ENCODE measurements around the gene SGMS1. TPM values are rescaled to one million over a fixed set of nuclear protein-coding genes. Genes with fewer than 3 reads are reported as not detected.
A peak's percentile ranks its signal among the peaks of the same experiment; 100 is the strongest.

SGMS1 gene
- total and polyA plus RNA-seq, 2 donors (not counting 3 experiments of a cell fraction or from before 2014, with no cell fraction given), result 9.7 to 23.7 TPM

- H3K27me3 ChIP-seq (ENCODE audit: control insufficient read depth in 2 of 2, insufficient read depth in 2 of 2, low read length in 2 of 2), result no peaks in the 10 kb centered on the region
- H3K4me3 ChIP-seq (replicated peaks in 1 of 3; ENCODE audit: insufficient read depth in 1 of 3, low read depth in 1 of 3, low read length in 3 of 3), result no peak overlapping the region
- CTCF ChIA-PET, result interaction anchor here (1.8 kb wide), 1 partner anchor 8 kb away, joined by 10 read pairs; no protein-coding TSS in a partner anchor
- intact Hi-C loops (cut with micrococcal nuclease) (no loop called here), dilution Hi-C loops (cut with MboI; ENCODE audit: extremely low pct_ligation_motif_present, low sequenced_read_pairs) (no loop called here)
- H3K79me2 ChIP-seq (ENCODE audit: control insufficient read depth, insufficient read depth, low read length), result no peaks in the 10 kb centered on the region
- H3K9ac ChIP-seq (replicated peaks; ENCODE audit: extremely low read depth, insufficient read depth, low read length), result no peak overlapping the region
- H3K9me1 ChIP-seq (replicated peaks; ENCODE audit: control insufficient read depth, extremely low read depth, insufficient read depth, low read length), result no peaks in the 10 kb centered on the region
- POLR2A ChIA-PET, result no interaction called here
- no peaks in the 10 kb centered on the region for H3K4me1 ChIP-seq (ENCODE audit: control insufficient read depth, extremely low read depth, insufficient read depth, low read length)
- H4K20me1 ChIP-seq (replicated peaks; ENCODE audit: control insufficient read depth, extremely low read depth, insufficient read depth, low read length), result no peaks in the 10 kb centered on the region
- no peak overlapping the region for H3K27ac ChIP-seq (ENCODE audit: insufficient read depth, low read depth, low read length)
- no peak for DNase-seq (ENCODE audit: low read depth, low spot score)
- no peak overlapping the region for H2AFZ ChIP-seq (ENCODE audit: low read depth, low read length)
- TF ChIP-seq EZH2 (IDR thresholded peaks at IDR 0.05; ENCODE audit: borderline replicate concordance, low read depth, low read length, severe bottlenecking) (no peak), FOS (IDR thresholded peaks at IDR 0.05; ENCODE audit: borderline replicate concordance, insufficient read depth, low read length) (no peak), GATA2 (IDR thresholded peaks at IDR 0.05; ENCODE audit: insufficient read depth, insufficient read length, low read depth, low read length) (no peak), MAX (IDR thresholded peaks at IDR 0.05; ENCODE audit: insufficient read depth, insufficient read length) (no peak)
- H3K9me3 ChIP-seq (replicated peaks; ENCODE audit: control insufficient read depth, insufficient read depth, low read length), result no peaks in the 10 kb centered on the region
- BruUV-seq (replicated peaks), result no TSS peak
- H3K4me2 ChIP-seq (ENCODE audit: insufficient read depth, low read length), result no peak overlapping the region
- FAIRE-seq, result no peak
- no peaks in the 10 kb centered on the region for H3K36me3 ChIP-seq (ENCODE audit: control insufficient read depth in 2 of 2, extremely low read depth in 1 of 2, insufficient read depth in 2 of 2, low read length in 2 of 2)
These were observed 305.6 kb downstream of the SGMS1 start for GRCh38 chr10:50318129-50318528.

- CTCF ChIA-PET, result interaction anchor here (1.8 kb wide), 1 partner anchor 9 kb away, joined by 10 read pairs; no protein-coding TSS in a partner anchor
- FAIRE-seq, result peak; percentile 56
- Histone ChIP-seq H3K4me1 (ENCODE audit: control insufficient read depth, extremely low read depth, insufficient read depth, low read length) (no peaks in the 10 kb centered on the region), H3K36me3 (ENCODE audit: control insufficient read depth in 2 of 2, extremely low read depth in 1 of 2, insufficient read depth in 2 of 2, low read length in 2 of 2) (no peaks in the 10 kb centered on the region), H2AFZ (ENCODE audit: low read depth, low read length) (no peak overlapping the region), H3K9ac (replicated peaks; ENCODE audit: extremely low read depth, insufficient read depth, low read length) (no peak overlapping the region), H3K27ac (ENCODE audit: insufficient read depth, low read depth, low read length) (no peak overlapping the region), H3K4me3 (replicated peaks in 1 of 3; ENCODE audit: insufficient read depth in 1 of 3, low read depth in 1 of 3, low read length in 3 of 3) (no peak overlapping the region), H3K4me2 (ENCODE audit: insufficient read depth, low read length) (no peak overlapping the region), H3K9me3 (replicated peaks; ENCODE audit: control insufficient read depth, insufficient read depth, low read length) (no peaks in the 10 kb centered on the region), H3K27me3 (ENCODE audit: control insufficient read depth in 2 of 2, insufficient read depth in 2 of 2, low read length in 2 of 2) (no peaks in the 10 kb centered on the region), H3K9me1 (replicated peaks; ENCODE audit: control insufficient read depth, extremely low read depth, insufficient read depth, low read length) (no peaks in the 10 kb centered on the region), H4K20me1 (replicated peaks; ENCODE audit: control insufficient read depth, extremely low read depth, insufficient read depth, low read length) (no peaks in the 10 kb centered on the region), H3K79me2 (ENCODE audit: control insufficient read depth, insufficient read depth, low read length) (no peaks in the 10 kb centered on the region)
- no peak for TF ChIP-seq EZH2 (IDR thresholded peaks at IDR 0.05; ENCODE audit: borderline replicate concordance, low read depth, low read length, severe bottlenecking)
- no peak for TF ChIP-seq POLR2A (IDR thresholded peaks at IDR 0.05; ENCODE audit: low read depth, low read length)
- TF ChIP-seq GATA2 (IDR thresholded peaks at IDR 0.05; ENCODE audit: insufficient read depth, insufficient read length, low read depth, low read length), result no peak
- TF ChIP-seq MAX (IDR thresholded peaks at IDR 0.05; ENCODE audit: insufficient read depth, insufficient read length), result no peak
- no peak for TF ChIP-seq JUN (IDR thresholded peaks at IDR 0.05; ENCODE audit: borderline replicate concordance, insufficient read depth, insufficient read length, low read depth)
- no peak for TF ChIP-seq POLR2AphosphoS5 (IDR thresholded peaks at IDR 0.05; ENCODE audit: insufficient read depth, low read depth, low read length)
- no peak for TF ChIP-seq CTCF (IDR thresholded peaks at IDR 0.05; ENCODE audit: extremely low read depth in 1 of 2, insufficient read depth in 1 of 2, low read depth in 1 of 2, low read length in 2 of 2)
- TF ChIP-seq MYC (IDR thresholded peaks at IDR 0.05; ENCODE audit: low read depth, low read length), result no peak
- no peak for TF ChIP-seq FOS (IDR thresholded peaks at IDR 0.05; ENCODE audit: borderline replicate concordance, insufficient read depth, low read length)
- no peak for DNase-seq (ENCODE audit: low read depth, low spot score)
- no TSS peak for BruUV-seq (replicated peaks)
- intact Hi-C loops (cut with micrococcal nuclease), result no loop called here
- dilution Hi-C loops (cut with MboI; ENCODE audit: extremely low pct_ligation_motif_present, low sequenced_read_pairs), result no loop called here
- POLR2A ChIA-PET, result no interaction called here
These were observed 306.8 kb downstream of the SGMS1 start for GRCh38 chr10:50316695-50317648.

Measured in endothelial cell of umbilical vein (primary cell).